HG03565 (cell line): ENCODE data around the gene HMGCS2.

Experiments used
- ATAC-seq: cut with Tn5 transposase; IDR thresholded peaks from one replicate; pipeline ENCODE4 v1.9.1; 2021; ENCODE audit warnings: mild to moderate bottlenecking, moderate library complexity; ENCODE audit not compliant: unreplicated experiment

The HMGCS2 gene

GRCh38 chr1:119768778-119769177 is at the start of gene HMGCS2:
Gene HMGCS2, minus strand, starts transcription at chr1:119768905. Its CDS starts 61 bp downstream, at chr1:119768844.
- no peak for ATAC-seq

DNA sequence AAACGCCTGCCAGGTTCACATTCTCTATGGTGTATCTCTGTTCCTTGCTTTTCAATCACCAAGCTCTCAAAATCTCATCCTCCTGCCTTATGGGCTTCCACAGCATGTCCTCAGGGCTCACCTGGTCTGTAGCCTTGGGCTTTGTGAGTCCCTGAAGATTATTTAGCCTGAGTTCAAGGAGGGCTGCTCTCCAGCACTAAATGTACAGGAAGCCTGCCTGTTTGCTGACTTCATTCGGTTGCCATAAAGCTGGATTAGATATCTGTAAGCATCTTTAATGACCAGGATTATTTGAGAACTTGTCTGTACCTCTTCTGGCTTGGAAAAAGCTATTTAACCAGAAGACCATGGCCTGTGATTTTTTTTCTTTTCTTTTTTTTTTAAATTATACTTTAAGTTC is 49.5 kb upstream of the HMGCS2 start:
- no peak for ATAC-seq

DNA sequence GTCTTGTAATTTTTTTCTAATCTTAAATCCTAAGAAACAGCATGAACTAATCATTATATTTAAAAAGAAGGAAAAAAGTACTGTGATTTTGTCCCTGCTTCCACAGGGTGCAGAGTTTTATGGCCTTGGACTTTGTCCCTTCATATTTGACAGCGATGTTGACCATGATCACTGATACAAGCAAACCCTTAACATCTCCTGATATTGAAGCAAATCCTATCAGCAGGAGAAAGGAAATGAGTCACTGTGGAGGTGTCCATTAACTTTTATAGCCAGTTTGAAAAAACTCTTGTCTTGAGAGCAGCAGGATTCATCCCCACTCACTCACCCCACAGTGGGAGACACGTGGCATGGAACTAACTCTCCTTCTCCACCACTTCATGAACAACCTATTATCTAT is 47.7 kb upstream of the HMGCS2 start:
- ATAC-seq, result no peak

GRCh38 chr1:119815928-119816327 is 47.2 kb upstream of the HMGCS2 start:
- no peak for ATAC-seq

DNA sequence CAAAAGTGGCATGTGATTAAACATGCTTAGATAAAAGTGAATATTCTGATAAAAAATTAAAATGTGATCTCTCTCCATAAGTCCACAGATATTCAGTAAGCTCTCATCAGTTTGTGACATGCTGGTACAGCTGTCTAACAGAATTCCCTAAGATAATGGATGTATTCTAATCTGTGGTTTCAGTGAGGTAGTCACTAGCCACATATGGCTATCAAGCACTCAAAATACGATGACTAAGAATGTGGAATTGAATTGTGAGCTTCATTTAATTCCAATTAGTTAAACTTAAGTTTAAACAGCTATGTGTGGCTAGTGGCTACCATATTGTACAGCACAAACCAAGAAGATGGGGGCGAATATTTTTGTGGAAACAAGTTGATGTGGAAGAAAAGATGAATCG is 46.7 kb upstream of the HMGCS2 start:
- no peak for ATAC-seq

DNA sequence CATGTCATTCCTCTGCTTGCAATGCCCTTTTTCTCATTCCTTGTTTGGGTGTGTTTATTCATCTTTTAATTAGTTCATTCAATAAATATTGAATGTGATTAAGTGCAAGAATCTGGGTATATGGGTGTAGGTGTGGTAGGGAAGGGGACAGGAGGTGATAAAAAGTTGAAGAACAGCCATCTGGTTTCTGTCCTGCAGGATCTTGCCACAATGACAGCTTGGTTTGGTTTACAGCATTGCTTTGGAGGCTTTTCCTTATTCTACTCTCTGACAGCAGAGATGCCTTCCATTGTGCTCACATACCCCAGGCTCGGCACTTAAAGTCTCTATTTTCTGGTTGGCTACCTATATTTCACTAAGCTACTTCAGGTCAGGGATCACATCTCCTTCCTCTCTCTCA is 45.6 kb upstream of the HMGCS2 start:
- ATAC-seq, result no peak

GRCh38 chr1:119811985-119812557 is 43.4 kb upstream of the HMGCS2 start:
- no peak for ATAC-seq

DNA sequence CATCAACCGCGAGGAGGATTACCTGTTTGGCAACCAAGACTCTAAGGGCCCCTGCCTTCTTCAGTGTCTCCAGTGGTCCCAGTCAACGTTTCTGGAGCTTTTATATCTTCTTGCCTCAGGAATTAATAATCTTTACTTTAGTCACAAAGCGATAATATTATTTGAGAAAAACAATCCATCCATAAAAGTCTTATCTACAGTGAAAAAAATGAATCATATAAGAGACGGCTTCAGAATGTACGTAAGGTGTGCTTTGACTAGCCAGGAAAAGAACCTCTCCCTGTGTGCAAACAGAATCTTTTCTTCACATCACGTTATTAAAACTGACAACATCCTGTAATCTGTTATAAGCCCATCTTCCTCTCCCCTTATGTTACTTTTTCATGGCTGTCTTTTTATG is 42.7 kb upstream of the HMGCS2 start, which contains the start of gene REG4:
REG4 (minus strand) TSS at position 74 of the 400 bp plus-strand sequence. CDS start 2,691 bp downstream, outside the sequence.
- ATAC-seq, result no peak

DNA sequence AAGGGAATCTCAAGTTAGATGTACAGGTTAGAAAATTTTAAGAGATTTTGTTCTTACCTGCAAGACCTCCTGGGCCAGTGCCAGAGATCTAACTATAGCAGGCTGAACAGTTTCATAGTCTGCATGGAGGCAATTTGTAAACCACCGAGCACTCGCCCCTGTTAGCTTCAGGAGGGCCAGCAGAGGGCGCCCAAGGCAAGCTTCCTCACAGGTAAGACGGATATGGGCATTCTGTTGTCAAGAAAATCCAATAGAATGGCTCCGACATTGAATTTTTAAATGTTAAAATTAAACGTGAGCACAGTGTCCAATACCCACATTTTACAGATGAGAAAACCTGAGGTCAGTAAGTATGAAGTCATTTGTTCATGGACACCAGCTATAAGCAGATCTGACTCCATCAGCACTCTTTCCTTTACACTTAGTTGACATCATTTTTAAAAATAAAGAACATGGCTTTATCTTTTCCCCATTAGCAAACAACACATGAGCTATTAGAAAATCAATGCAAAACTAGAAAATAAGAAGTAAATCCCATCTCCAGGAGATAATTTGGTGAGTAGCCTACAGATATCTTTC is 40.4 kb upstream of the HMGCS2 start:
- peak; percentile 63 for ATAC-seq

DNA sequence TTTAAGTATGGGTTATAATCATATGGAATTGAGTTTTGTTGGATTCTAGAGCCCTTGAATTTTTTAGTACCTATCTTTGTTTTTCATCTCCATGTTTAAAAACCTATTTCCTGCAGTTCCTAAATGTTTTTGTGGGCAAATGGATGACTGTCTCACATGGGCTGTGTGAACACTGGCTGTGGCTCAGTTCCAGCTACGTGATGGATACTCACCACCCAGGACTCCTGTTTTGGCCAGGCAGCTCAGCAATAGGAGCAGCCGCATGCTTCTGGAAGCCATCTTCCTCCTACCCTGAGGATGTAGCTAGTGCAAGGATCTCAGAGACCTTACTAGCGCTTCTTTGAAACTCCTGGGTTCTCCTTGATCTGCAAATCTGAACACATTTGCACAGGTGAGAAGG is 39.8 kb upstream of the HMGCS2 start:
- ATAC-seq, result no peak

DNA sequence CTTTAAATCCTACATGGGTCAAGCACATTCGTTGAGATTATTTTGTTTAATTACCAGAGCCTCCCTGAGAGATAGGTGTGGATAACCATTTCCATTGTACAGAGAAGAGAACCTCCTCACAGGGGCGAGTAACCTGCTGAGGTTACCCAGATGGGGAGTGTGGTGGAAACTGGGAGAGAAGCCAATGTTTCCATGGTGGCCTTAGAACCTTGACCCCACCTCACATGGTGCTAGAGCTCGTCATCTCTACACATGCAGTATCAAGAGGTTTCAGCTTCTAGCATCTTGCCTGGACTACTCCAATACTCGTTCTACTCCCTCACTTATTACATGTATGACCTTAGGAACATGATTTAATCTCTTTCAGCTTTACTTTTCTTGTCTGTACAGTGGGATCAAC is 37.8 kb upstream of the HMGCS2 start:
- ATAC-seq, result no peak

GRCh38 chr1:119805746-119806145 is 37.0 kb upstream of the HMGCS2 start:
- no peak for ATAC-seq

- no peak for ATAC-seq
Measured at GRCh38 chr1:119805247-119805646, 36.5 kb upstream of the HMGCS2 start.

GRCh38 chr1:119799599-119800177 is 31.0 kb upstream of the HMGCS2 start:
- ATAC-seq, result no peak

- ATAC-seq, result no peak
Measured at GRCh38 chr1:119799003-119799402, 30.3 kb upstream of the HMGCS2 start.

DNA sequence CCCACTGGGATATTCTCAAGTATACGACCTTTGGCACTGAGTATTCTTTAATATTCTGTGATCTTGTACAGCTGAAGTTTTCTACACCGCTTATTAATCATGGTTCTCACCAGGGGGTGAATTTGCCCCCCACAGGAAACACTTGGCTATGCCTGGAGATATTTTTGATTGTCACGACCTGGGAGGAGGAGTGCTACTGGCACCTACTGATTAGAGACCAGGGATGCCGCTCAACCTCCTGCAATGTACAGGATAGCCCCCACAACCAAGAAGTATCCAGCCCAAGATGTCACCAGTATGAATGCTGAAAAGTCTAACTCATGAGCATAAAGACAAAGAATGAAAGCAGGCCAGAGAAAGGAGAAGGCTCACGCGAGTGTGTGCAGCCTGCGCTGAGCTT is 28.9 kb upstream of the HMGCS2 start:
- no peak for ATAC-seq

DNA sequence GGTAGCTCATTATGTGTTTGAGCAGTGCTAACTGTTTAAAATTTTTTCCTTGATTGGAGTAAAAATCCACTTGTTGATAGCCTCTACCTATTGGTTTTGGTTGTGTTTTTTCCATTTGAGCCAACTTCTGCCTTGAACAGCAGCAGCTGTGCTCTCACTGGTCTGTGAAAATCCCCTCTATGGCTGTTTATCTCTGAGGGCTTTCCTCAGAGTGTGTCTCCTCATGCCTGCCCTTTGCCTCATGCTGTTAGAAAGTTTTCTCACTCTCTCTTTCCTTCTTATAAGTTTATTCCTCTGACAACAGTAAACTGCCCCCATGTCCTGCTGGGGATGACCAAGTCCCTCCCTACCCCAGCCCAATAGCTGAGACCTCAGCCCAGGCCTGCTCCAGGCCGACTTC is 28.5 kb upstream of the HMGCS2 start:
- ATAC-seq, result no peak

DNA sequence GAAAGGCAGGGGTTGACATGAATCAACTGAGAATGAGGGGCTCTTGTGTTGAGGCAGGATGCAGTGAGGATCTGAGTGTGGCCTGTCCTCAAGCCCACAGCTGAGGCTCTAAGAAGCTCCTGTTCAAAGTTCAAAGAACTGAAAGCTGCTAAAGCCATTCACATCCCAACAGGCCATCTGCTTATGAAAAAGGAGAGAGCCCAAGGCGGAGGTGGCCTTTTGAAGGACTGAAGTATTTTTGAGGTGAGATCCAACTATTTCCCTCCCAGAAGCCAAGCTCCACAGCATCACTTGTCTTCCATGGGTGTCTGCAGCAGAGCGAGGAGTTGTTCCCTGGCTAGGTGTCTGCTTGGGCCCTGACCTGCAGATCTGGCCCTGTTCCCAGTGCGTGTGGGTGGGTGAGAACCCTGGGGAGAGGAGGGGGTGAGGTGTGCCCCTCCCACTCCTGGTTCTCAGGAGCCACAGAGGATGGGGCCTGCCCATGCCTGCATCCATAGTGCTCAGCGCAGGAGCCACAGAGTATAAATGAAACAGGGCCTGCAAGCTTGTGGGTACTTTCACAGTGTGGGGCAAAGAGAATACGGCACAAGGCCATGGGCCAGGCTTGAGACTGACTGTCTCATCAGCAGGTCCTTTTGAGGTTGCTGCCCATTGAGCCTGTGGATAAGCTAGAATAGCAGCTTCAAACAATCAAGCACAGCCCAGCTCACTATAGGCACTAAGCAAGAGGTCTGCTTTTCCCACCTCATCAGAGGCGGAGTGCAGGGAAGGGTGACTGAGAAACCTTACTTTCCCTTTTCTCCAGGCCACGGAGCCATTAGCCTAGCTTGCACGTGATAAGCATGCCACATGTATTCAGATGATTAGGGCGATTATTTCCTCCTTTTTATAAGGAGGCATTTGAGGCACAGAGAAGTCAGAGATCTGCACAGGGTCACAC is 26.8 kb upstream of the HMGCS2 start:
- no peak for ATAC-seq

- ATAC-seq, result no peak
Measured at GRCh38 chr1:119794876-119795240, 26.2 kb upstream of the HMGCS2 start.

GRCh38 chr1:119794230-119794875 is 25.6 kb upstream of the HMGCS2 start:
- ATAC-seq, result no peak

- no peak for ATAC-seq
Measured at GRCh38 chr1:119791377-119791776, 22.7 kb upstream of the HMGCS2 start.
